Sigmoid colon (tissue), 4 donors: ENCODE measurements around the gene TSPAN11.

ENCODE experiments used
- CTCF ChIP-seq, 4 experiments: fragments of 450-650 bp in 3 of 4; fragments of 200-600 bp in 1 of 4; IDR thresholded peaks; one replicate each; pipeline ENCODE4 v1.5.1; 2016 to 2019; ENCODE audit warnings: antibody characterized with exemption in 4 of 4, mild to moderate bottlenecking in 3 of 4, moderate library complexity in 2 of 4
- EP300 ChIP-seq, 4 donors: sonication (generic); formaldehyde crosslinking; IDR thresholded peaks; one replicate each; pipeline ENCODE4 v1.6.1; 2017; ENCODE audit warnings: antibody characterized with exemption in 4 of 4
- POLR2A ChIP-seq, 2 donors: fragments of 450-650 bp; IDR thresholded peaks; one replicate each; pipeline ENCODE4 v1.6.1; 2016; ENCODE audit warnings: antibody characterized with exemption in 2 of 2, mild to moderate bottlenecking in 2 of 2, moderate library complexity in 2 of 2
- POLR2AphosphoS5 ChIP-seq, 4 donors: sonication (generic); formaldehyde crosslinking; IDR thresholded peaks; one replicate each; pipeline ENCODE4 v1.6.1; 2017; ENCODE audit warnings: antibody characterized with exemption in 4 of 4

- TF ChIP-seq CTCF (IDR thresholded peaks at IDR 0.05) (no peak), POLR2A (IDR thresholded peaks at IDR 0.05) (no peak), POLR2AphosphoS5 (IDR thresholded peaks at IDR 0.05) (no peak), EP300 (IDR thresholded peaks at IDR 0.05) (no peak)
Observed at GRCh38 chr12:30964896-30965612, 38.5 kb downstream of the TSPAN11 start.
